ENCODE measurements around the gene UBXN11.

GRCh38 chr1:26287033-26287711 lies 19.3 kb downstream of the UBXN11 start:
- no peak for TF ChIP-seq CEBPB (IDR thresholded peaks at IDR 0.05)
- TF ChIP-seq NFIC (IDR thresholded peaks at IDR 0.05) = no peak
- TF ChIP-seq REST (IDR thresholded peaks at IDR 0.05; ENCODE audit: low read depth) = no peak
- TF ChIP-seq EGR1 (IDR thresholded peaks at IDR 0.05) = no peak
- no peak for TF ChIP-seq TEAD4 (IDR thresholded peaks at IDR 0.05)
- TF ChIP-seq MAX (IDR thresholded peaks at IDR 0.05) = no peak

Measured in Ishikawa (cell line).